GM19351 (cell line): ENCODE results near the gene NAALADL1.

Experiments
- ATAC-seq: cut with Tn5 transposase; IDR thresholded peaks from one replicate; pipeline ENCODE4 v1.9.1; 2021; ENCODE audit warnings: mild to moderate bottlenecking, moderate library complexity; ENCODE audit not compliant: unreplicated experiment

NAALADL1 gene

DNA sequence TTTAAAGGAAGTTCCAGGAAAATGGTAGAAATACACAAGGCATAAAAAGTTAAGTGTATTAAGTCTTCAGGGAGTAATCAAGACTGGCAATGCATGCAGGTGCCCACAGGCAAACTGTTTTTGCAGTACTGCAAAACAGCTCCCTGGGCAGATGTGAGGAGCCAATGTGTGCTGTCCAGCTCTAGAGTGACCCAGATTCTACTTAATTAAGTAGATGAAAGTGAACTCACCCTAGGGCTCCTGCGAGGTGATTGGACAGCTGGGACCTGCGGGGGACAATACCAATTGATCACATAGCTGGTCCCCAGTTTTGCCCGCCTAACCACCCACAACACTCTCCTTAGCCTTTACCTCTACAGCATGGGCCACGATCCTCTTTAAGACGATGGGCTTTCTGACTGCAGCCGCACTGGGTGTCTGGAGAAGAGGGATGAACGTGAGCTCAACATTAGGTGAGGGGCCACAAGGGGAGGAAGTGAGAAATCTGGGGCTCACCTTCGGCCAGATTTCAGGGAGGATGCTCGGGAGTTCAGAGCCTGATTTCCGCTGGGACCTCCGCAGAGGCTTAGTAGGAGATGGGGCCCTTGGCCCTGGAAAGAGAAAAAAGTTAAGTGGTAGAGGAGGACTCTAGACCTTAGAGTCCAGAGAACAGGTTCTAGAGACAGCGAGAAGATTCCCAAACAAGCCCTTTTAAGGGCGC is 24.9 kb upstream of the NAALADL1 start:
- ATAC-seq = peak; percentile 16

DNA sequence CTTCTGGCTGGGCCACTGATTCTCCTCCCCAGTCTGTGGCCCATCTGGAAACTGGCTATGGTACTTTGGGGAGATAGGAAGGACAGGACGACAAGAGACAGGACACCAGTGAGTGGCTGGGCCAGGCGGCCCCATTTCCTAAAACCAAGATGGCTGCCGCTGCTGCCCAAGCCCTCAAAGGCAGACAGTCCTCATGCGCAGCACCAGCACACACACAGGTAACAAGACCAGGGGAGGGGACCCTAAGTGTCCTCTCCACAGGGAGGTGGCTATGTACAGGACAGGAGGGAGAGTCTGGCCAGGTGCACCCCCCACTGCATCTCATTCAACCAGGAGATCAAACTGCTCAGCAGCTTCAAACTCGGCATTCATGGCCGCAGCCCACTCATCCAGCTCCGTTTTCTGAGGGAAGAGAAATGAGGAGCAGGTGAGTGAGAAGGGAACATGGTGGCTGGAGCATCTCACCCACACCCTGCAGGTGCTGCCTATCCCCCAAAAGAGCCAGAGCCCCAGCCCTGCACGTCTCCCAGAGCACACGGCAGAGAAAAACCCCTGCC is 20.5 kb upstream of the NAALADL1 start:
- no peak for ATAC-seq

DNA sequence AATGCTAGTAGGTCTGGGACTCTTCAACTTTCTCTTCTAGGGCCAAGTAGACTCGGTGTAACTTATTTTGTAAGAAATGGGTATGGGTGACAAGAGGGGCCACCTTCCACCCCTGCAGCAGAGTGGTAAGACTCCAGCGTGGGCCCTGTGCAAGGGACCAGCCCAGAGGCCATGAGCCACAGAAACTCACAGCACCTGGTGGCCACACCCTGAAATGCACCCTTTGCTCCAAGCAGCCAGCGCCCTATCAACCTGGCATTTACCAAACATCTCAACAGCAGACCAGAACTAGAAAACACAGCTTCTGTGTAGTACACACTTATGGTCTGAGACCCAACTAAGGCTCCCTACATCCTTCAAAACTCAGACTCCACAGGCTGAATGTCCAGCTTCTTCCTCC is 19.8 kb upstream of the NAALADL1 start:
- no peak for ATAC-seq

DNA sequence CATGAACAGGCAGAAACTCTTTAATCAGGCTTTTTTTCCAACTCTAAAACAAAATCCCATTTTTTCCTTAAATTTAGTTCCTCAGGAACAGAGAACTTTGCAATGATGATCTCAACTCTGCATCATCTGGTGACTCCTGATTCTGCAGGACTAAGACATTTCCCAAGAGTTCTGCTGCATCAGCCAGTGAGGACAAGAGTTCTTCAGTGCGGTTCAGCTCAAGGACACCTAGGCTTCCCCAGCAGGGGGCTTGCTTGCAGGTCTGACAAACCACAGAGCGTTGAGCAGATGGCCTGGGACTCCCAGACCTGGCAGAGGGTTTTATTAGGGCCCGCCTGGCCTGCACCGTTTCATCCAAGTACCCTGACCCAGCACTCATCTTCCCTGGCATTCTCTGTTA is 19.1 kb upstream of the NAALADL1 start:
- ATAC-seq = no peak

DNA sequence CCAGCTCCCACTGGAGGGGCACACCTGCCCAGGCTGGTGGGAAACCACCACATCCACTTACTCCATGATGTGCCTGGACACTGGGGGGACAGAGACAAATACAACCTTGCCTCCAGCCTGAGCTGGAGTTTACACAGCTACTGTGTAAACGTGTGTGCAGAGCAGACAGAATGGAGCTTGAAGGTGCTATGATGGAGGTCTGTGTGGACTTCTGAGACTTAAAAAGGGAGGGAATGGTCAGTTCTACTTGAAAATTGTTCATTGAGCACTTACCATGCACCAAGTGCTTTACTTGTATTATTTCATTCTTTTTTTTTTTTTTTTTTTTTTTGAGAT is 14.2 kb upstream of the NAALADL1 start:
- ATAC-seq = no peak

DNA sequence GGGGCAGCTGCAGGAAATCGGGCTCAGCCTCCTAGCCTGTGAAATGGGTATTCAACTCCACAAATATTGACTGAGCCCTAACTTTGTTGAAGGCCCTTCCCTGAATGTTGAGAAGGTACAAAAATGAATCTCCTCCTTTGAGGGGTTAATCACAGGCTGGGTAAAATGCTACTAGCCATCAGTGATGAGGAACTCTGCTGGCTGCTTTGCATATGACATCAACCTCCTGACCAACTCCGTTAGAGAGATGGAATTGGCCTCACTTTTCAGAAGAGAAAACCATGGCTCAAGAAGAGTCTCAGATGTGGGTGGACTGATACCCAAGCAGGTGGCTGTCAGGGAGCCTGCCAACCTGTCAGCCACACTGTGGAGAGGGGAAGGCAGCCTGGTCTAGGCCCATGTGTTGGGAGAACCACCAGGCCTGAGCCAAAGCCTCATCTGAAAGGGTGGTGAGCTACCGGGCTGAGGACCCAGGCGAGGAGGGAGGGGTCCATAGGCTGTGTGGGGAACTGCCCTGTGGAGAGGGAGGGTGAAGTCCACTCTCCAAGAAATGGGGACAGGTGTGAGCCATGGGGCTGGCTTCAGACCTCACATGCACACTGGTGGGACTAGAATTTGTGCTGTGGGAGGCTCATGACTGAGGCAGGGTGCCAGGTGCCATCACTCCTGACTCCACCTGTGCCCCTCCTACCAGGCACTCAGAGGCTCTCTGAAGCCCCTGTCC is 13.7 kb upstream of the NAALADL1 start:
- ATAC-seq = no peak

DNA sequence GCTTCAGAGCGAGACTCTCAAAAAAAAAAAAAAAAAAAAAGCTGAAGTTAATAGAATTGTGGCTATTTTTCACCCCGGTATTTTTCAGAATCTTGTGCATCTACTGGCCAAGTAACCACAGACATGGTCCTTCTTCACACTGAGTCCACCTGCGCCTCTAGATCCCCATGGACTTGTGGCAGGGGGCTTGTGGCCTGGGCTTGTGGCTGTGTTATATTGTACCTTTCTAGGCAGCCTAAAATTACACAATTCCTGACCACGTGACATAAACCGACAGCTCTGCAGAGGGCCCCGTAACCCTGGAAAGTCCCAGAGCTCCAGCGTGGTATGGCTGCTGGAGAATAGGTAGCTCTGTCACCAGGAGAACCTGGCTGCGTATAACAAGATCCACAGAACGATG is 10.9 kb upstream of the NAALADL1 start:
- no peak for ATAC-seq

DNA sequence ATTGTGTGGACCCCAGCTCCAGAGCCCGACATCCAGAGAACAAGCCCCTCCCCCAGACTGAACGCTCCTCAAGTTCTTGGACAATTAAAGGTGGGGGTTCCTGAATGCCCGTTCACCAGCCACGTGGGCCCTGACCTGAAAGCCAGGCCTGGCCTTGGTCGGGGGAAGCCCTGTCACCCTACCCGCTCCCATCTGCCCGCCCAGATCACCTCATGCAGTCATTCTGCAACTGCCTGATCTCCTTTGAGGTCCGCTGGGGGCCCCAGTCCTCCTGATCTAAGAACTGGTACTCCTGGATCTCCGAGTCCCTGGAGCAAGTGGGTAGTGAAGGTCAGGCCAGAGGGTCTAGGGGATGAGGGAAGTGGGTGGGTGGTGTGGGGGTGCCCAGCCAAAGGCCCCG is 9.1 kb upstream of the NAALADL1 start:
- ATAC-seq = no peak

DNA sequence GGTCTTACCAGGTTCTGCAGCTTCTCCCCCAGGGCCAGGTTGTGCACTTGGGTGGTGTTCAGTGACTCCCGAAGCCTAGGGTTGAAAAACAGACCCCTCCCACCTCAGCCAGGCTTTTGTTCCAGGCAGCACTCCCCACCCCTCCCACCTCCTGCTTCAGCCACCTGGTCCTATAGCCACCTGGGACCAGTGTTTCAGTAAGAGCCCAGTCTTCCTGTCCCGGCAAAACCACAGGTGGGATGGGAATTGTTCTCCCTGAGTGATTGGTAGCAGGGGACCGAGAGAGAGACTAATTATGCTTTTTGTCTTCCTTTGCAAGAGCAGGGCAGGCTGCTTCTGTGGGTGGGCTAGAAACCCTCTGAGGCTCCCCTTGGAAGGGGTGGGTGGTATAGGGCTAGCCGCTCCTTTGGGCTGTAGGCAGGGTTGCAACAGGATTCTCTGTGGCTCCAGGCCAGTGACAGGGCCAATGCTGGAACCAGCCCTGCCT is 8.5 kb upstream of the NAALADL1 start:
- no peak for ATAC-seq

DNA sequence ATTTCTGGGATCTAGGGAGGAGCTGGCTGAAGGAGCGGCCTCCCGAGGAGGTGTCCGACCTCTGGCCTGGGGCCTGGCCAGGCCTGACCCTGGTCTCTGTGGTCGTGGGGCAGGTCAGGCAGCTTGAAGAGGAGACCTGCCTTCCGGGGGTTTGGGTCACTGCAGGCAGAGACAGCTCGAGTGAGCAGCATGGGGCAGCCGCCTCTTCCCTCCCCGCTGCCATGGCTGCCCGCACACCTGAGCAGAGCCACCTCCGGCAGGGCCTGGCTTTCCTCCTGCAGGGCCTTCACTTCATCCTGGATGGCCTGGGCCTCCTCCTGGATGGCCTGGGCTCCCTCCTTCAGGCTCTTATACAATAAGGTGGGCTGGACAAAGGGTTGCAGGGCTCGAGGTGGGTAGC is 8.0 kb upstream of the NAALADL1 start:
- no peak for ATAC-seq

DNA sequence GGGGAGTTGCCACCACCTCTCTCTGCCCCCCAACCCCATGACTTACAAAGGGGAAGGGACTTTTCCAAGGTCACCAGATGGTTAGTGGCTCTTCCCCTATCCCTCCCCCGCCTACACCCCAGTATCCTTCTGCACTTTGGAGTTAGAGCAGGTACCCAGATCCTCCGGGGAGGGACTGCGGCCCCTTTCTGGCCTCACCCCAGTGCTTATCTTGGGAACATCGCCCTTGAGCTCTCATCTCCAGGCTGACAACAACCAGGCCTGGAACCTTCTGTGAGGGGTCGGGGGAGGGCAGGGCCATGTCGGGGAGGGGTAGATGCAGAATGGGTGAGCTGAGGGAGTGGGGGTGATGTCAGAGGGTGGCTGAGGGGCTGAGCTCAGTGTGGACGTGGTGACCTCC is 7.5 kb upstream of the NAALADL1 start:
- ATAC-seq = no peak

DNA sequence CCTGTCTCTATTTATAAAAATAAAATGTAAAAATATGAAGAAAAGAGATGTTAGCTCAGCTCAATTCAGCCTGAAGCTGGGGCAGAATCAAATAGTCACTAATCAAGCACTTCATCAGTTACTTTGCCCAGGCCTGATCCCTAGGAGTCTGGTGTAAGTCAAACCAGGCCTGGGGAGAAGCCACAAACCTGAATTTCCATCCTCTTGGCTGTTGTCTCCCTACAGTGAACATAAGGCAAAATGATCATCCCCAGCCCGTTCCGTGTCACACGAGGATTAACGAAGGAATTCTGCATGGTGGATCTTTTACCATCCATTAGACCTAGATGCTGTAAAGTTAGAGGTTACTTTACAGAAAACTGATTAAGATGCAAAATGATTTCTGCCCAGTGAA is 6.5 kb upstream of the NAALADL1 start:
- no peak for ATAC-seq

DNA sequence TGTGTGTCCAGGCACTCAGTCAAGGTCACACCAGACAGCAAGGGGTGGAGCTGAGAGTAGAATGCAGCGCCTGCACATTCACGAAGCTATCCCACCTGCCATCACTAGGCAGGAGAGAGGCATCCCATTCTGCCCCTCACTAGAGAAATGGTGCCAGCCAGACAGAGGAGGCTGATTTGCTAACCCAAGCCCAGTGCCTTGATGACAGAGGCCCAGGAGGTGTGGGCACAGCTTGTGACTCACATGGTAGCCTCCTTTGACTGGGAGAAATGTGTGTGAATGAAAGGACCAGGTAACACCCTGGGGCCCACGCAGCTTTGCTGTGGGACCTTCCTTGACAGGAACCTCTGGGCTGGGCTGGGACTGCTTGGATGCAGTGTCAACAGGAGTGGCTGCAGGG is 5.2 kb upstream of the NAALADL1 start:
- no peak for ATAC-seq

DNA sequence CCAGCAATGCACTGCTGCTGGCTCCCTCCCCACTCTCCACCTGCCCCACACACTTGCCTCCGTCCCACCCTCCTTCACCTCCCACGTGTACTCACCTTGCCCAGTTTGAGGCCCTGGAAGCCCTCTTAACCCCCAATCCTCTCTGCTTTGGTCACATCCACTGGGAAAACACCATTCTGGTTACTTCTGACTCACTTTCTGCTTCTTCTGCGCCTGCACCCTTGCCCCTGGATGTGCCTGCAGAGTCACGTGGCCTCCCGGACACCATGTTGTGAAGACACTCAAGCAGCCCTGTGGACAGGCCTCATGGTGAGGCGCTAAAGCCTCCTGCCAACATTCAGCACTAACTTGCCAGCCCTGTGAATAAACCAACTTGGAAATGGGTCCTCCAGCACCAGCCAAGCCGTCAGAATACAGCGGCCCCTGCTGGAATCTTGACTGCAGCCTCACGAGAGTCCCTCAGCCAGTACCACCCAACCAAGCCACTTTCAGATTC is 2.6 kb upstream of the NAALADL1 start:
- no peak for ATAC-seq

DNA sequence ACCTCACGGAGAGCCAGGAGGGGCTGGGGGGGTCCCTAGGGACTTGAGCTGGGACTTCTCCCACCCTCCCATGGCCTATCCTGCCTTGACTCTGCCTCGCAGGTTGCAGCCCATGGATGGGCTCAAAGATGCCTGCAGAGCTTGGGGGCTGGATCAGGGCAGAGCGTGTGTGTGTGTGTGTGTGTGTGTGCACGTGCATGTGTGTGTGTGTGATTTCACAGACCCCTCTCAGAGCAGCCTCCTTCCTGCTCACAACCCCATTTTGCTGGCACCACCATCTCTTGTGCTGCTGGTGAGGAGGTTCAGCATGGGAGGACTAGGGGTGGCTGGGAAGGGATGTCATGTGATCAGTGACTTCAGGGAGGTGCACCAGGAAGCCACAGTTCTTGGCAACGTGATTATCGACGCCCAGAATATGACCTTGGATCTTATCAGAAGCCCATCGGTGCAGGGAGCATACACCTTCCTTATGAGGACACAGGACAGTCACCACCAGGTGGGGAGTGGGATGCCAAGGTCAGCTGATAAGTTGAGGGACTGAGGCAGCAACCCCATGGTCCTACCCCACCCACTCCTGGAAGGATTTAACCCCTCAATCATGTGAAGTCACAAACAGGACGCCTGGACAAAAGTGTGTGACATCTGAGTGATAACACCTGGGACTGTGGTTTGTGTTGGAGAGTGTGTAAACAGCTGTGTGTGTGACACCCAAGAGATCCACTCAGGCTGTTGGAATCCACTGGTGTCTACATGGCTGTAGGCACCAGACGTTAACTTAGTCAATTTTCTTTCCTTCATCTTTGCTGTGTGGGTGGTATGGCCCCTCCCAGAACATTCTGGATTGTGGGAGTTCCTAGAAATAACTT is 1.8 kb upstream of the NAALADL1 start:
- ATAC-seq = no peak

DNA sequence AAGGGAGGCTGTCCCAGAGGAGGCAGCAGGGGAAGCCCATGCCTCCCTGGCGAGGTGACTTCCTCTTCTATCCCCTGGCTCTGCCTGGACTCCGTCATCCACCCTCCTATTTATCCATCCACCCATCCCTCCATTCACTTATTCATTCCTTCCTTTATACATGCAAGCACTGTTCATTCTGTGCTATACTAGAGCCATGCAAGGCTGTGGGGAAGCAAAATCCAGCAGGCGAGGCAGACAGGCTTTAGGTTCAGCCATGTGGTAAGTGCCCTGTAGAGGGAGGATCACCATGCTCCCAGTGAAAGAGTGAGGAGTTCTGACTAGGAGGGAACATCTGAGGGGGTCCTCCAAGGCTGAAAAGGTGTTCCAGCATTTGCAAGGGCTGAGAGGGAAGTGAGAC is 1.2 kb upstream of the NAALADL1 start:
- ATAC-seq = no peak

DNA sequence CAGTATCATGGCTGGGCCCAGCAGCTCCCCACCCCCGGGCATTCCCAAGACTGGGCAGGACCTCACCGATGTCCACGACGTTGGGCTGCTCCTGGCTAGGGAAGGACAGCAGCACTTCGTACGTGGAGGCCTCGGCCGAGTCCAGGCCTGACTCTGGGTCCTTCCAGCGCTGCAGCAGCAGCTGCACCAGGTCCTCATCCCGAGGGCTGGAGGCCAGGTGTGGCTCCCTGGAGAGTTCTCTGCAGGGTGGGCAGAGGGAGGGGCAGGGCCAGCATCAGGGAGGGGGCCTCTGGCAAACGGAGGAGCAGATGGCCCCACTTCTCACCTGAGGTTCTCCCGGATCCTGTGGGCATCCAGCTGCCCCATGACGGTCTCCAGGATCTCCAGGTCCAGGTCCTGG is 341 bp downstream of the NAALADL1 start:
- ATAC-seq = no peak

DNA sequence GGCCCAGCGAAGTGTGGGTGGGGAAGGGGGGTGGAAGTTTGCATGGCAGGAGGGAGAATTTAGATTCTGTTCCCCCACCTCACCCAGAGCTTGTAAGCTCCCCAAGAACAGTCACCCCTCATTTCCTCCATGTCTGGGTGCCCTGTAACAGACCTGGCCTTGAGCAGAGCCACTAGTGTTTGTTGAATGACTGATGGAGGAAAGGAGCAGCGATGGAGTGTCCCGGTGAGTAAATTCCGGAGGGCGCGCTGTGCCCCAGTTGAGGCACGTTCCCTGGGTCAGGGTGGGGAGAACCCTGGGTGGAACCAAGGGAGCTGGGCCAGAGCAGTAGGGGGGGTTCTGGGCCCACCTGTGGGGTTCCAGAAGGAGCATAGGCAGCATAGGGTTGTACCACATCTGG is 827 bp downstream of the NAALADL1 start:
- ATAC-seq = no peak

DNA sequence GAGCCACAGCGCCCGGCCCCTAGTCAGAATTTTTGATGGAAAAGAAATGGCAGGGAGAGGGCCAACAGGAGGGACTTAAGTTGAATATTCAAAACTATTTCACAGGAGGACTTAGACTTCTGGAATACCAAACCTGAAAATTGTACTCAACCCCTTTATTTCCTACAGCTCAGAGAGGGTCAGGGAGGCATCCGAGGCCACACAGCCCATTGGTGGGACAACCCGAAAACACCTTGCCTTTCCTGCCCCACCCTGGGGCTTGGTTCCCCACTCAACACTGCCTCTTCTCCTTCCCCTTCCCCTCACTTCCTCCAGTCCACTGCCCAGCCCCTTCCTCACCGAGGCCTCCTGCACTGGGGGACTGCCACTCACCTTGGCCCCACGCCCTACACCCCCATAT is 1.4 kb downstream of the NAALADL1 start:
- no peak for ATAC-seq

DNA sequence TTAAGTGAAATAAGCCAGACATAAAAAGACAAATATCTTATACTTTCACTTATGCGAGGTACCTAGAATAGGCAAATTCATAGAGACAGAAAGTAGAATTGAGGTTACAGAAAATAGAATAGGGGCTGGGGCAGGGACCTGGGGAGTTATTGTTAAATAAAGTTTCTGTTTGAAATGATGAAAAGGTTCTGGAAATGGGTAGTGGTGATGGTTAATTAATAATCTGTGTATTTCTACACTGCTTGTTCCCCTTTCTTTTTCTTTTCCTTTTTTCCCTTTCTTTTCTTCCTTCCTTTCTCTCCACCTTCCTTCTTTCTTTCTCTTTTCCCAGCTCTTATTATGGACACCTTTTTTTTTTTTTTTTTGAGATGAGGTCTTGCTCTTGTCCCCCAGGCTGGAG is 2.8 kb downstream of the NAALADL1 start:
- ATAC-seq = no peak

DNA sequence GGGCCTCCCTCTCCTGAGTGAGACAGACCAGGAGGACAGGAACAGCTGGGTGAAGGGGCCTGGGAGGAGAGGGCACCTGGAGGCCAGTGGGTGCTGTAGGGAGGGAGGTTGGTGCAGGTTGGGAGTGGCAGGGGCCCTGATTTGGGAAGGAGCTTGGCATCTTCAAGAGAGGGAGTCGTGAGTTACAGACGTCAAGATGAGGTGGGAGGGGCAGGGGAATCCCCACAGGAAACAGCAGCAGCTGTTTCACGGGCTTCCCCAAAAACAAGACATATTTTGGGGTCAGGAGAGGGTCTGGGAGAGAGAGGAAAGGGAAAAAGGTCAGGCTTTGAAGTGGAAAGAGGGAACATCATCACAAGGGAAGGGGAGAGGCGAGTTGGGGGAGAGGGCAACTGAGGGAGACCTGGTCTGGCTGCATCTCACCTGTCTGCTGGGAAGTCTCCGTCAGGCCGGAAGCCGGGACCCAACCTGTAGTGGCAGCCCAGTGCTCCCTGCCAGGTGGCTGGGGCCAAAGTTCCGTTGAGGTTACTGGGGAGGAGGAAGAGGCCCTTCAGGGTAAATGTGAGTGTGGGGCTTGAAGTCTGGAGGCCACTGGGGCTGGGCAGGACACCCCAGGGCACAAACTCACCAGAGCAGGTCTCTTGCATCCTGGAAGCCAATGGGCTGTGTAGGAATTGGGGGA is 4.4 kb downstream of the NAALADL1 start:
- no peak for ATAC-seq
